Subcutaneous preadipocyte (primary cell): ENCODE results near the gene TUB. TPM values are rescaled to one million over a fixed set of nuclear protein-coding genes. Genes with fewer than 3 reads are reported as not detected.

ENCODE experiments used
- total RNA-seq: library from RNA; depleted of rRNA; stranded (reverse); fragments of >200 nt; gene quantifications from 2 replicates; pipeline ENCODE4 v1.2.3, GENCODE V29; 2012

Gene TUB
- 4.5 and 7.7 TPM in 2 replicates for total RNA-seq

GRCh38 chr11:8080674-8081590, at the start of gene TUB:
TSS of gene TUB (plus strand) at chr11:8081211. CDS start at chr11:8081511, 300 bp downstream.

Other genes starting within 250 kb of the TUB start
- not detected in 2 replicates for gene OR10A6, start 149.9 kb upstream of the TUB start, total RNA-seq
- gene OR10A3, start 139.5 kb upstream of the TUB start, total RNA-seq, result under 0.01 TPM in 1 of 2 replicates, not detected in the other
- 1.1 and 1.8 TPM in 2 replicates for gene NLRP10, start 115.8 kb upstream of the TUB start, total RNA-seq
- gene EIF3F, start 93.9 kb upstream of the TUB start, total RNA-seq, result 195 and 242 TPM in 2 replicates
- not detected in 2 replicates for gene RIC3, start 87.8 kb downstream of the TUB start, total RNA-seq
- gene LMO1, start 182.7 kb downstream of the TUB start, total RNA-seq, result not detected in 2 replicates